ENCODE data around the gene FCSK.

GRCh38 chr16:70457446-70458166, 3.2 kb downstream of the FCSK start:
- TF ChIP-seq POLR2A (IDR thresholded peaks at IDR 0.05) = no peak
- TF ChIP-seq CTCF (IDR thresholded peaks at IDR 0.05) = no peak

All from vagina (tissue), 2 donors.